Heart left ventricle (tissue), 16 donors: ENCODE measurements around the gene FAM184A. TPM values are rescaled to one million over a fixed set of nuclear protein-coding genes. Genes with fewer than 3 reads are reported as not detected.

ENCODE experiments used
- ATAC-seq, 4 donors: fragments of 200-7000 bp; cut with Tn5 transposase; one replicate each; pipeline ENCODE4 v1.9.1; 2020 to 2022; ENCODE audit warnings: moderate library complexity in 4 of 4, mild to moderate bottlenecking in 3 of 4, moderate number of reproducible peaks in 1 of 4
- DNase-seq, 5 donors: peaks; one replicate each; pipeline ENCODE4 v3.0.0-alpha.2; 2020
- H3K27ac ChIP-seq, 12 donors: fragments of 200-600 bp; sonication (generic) in 4 of 12; one replicate each; pipeline versions ENCODE4 v1.5.0 to v1.8.0; 2016 to 2022; ENCODE audit warnings: mild to moderate bottlenecking in 2 of 12
- H3K27me3 ChIP-seq, 9 donors: fragments of 200-600 bp; sonication (generic) in 2 of 9; one replicate each; pipeline versions ENCODE4 v1.5.1 to v1.8.0; 2016 to 2022; ENCODE audit warnings: mild to moderate bottlenecking in 3 of 9
- H3K36me3 ChIP-seq, 9 donors: fragments of 200-600 bp; sonication (generic) in 2 of 9; one replicate each; pipeline versions ENCODE4 v1.5.0 to v1.8.0; 2018 to 2022; ENCODE audit warnings: mild to moderate bottlenecking in 2 of 9
- H3K4me1 ChIP-seq, 12 donors: fragments of 200-600 bp; sonication (generic) in 4 of 12; one replicate each; pipeline versions ENCODE4 v1.5.0 to v1.8.0; 2016 to 2022; ENCODE audit warnings: mild to moderate bottlenecking in 3 of 12
- H3K4me3 ChIP-seq, 12 donors: fragments of 200-600 bp; sonication (generic) in 4 of 12; one replicate each; pipeline versions ENCODE4 v1.5.0 to v1.8.0; 2017 to 2022; ENCODE audit warnings: mild to moderate bottlenecking in 9 of 12, moderate library complexity in 4 of 12
- H3K9me3 ChIP-seq, 12 donors: fragments of 200-600 bp; sonication (generic) in 4 of 12; one replicate each; pipeline versions ENCODE4 v1.5.0 to v1.8.0; 2016 to 2022; ENCODE audit warnings: mild to moderate bottlenecking in 1 of 12
- CTCF ChIP-seq, 12 donors: fragments of 200-600 bp; sonication (generic) in 4 of 12; IDR thresholded peaks; one replicate each; pipeline versions ENCODE4 v1.5.0 to v1.8.0; 2018 to 2022; ENCODE audit warnings: antibody characterized with exemption in 12 of 12, mild to moderate bottlenecking in 5 of 12
- POLR2A ChIP-seq, 2 donors: fragments of 450-650 bp; IDR thresholded peaks; one replicate each; pipeline ENCODE4 v1.6.1; 2017; ENCODE audit warnings: antibody characterized with exemption in 2 of 2, mild to moderate bottlenecking in 2 of 2, moderate library complexity in 2 of 2
- WGBS, 4 donors: extraction: QIAGEN DNeasy Blood & Tissue Kit in 2 of 4; methylation state at CpG; one replicate each; pipeline versions ENCODE4 v1.1.5 to v1.1.7; 2013 to 2018; 5-methylcytosine and 5-hydroxymethylcytosine counted together
- intact Hi-C, 10 donors: fragments of 100-400 bp; cut with DNase I; formaldehyde crosslinking; loops; one replicate each; pipeline versions ENCODE4 v1.11.1 to v1.14.2; 2022
- polyA plus RNA-seq, 2 donors: library from polyadenylated mRNA; stranded (reverse); fragments of 200-250 nt; gene quantifications; one replicate each; pipeline ENCODE4 v1.2.3, GENCODE V29; 2013
- total RNA-seq, 9 donors: library from RNA; depleted of rRNA in 2 of 9; stranded (reverse); fragments of >200 nt in 2 of 9; fragmentation: NEBNext Ultra II Directional in 3 of 9; extraction: Animal tissue kit (Norgen Biotek cat#: 25700) in 3 of 9; gene quantifications; one replicate each; pipeline versions ENCODE4 v1.1.0 to v1.2.4, GENCODE V29; 2016 to 2023
- donor health status: ischemic (EF 13 %, LVEDD 7.1; RV severe dilation, severe dysfunction).
- donor health status: healthy with polysubstance abuse.
- donor health status: DM: no; HTN: yes; CAD: no.
- donor health status: DM: no; HTN: no; CAD: no.
- donor health status: ischemic (EF 25% LVEDD 6.9; RV normal size, moderate dysfunction).
- donor health status: ischemic (EF 25% LVEDD 5.7; RV mildly dilated, moderate dysfunction).
- donor health status: healthy.
- donor health status: DM: yes; HTN: yes; CAD: no.
- donor health status: ischemic (EF 35%, LVEDD 5.7; RV mildly dilated, moderate dysfunction).
- donor health status: nonischemic (EF 11% LVEDD 7.7; RV severe dilation, severe dysfunction).
- donor health status: DM: yes; HTN: yes; CAD: no.
- donor health status: PGD.
- donor health status: ischemic (EF 29% LVEDD 5.4; RV normal size, mild dysfunction).
- donor health status: nonischemic (EF 23%, LVEDD 6.1; RV moderate dilation, normal function).

The FAM184A gene
- total and polyA plus RNA-seq, 11 donors, result 0.16 to 1.1 (median 0.45) TPM

- Histone ChIP-seq H3K9me3 (no peaks in the 10 kb centered on the region), H3K4me3 (no peak overlapping the region), H3K36me3 (no peaks in the 10 kb centered on the region), H3K27me3 (no peaks in the 10 kb centered on the region), H3K4me1 (no peaks in the 10 kb centered on the region), H3K27ac (no peak overlapping the region)
- ATAC-seq, result no peak
- DNase-seq, result no peak
- intact Hi-C loops, result no loop called here
- TF ChIP-seq CTCF (IDR thresholded peaks at IDR 0.05), result no peak
- no peak for TF ChIP-seq POLR2A (IDR thresholded peaks at IDR 0.05)
- WGBS, 4 donors, result 87 to 96% (median 91%) methylated on average over 1 of the region's 1 CpG
Observed at GRCh38 chr6:119043265-119043664, 35.2 kb downstream of the FAM184A start.

- Histone ChIP-seq H3K4me3 (no peak overlapping the region), H3K4me1 (peaks cover 0 to 3% (median 0%) of the 10 kb centered on the region in 12 donors), H3K9me3 (no peaks in the 10 kb centered on the region), H3K36me3 (no peaks in the 10 kb centered on the region), H3K27me3 (no peaks in the 10 kb centered on the region), H3K27ac (no peak overlapping the region)
- DNase-seq (no peak), ATAC-seq (no peak)
- intact Hi-C loops, result no loop called here
- 76 to 88% (median 79%) methylated on average over 6 of the region's 6 CpGs for WGBS, 4 donors
- TF ChIP-seq CTCF (IDR thresholded peaks at IDR 0.05) (no peak), POLR2A (IDR thresholded peaks at IDR 0.05) (no peak)
Observed at GRCh38 chr6:119040636-119041035, 37.8 kb downstream of the FAM184A start.

GRCh38 chr6:119040229-119040628, 38.2 kb downstream of the FAM184A start:
- ATAC-seq (no peak), DNase-seq (no peak)
- no peak for TF ChIP-seq CTCF (IDR thresholded peaks at IDR 0.05)
- TF ChIP-seq POLR2A (IDR thresholded peaks at IDR 0.05), result no peak
- Histone ChIP-seq H3K4me3 (no peak overlapping the region), H3K9me3 (no peaks in the 10 kb centered on the region), H3K27ac (no peak overlapping the region), H3K4me1 (peaks cover 0 to 7% (median 1%) of the 10 kb centered on the region in 12 donors), H3K36me3 (no peaks in the 10 kb centered on the region), H3K27me3 (no peaks in the 10 kb centered on the region)
- WGBS, 4 donors, result 84 to 92% (median 89%) methylated on average over 8 of the region's 8 CpGs
- intact Hi-C loops, result no loop called here

GRCh38 chr6:119037941-119038623, 40.4 kb downstream of the FAM184A start:
- no peaks in the 10 kb centered on the region for H3K36me3 ChIP-seq
- WGBS, 4 donors, result 67 to 85% (median 78%) methylated on average over 4 of the region's 4 CpGs
- ATAC-seq, result no peak
- intact Hi-C loops, result no loop called here
- no peaks in the 10 kb centered on the region for H3K27me3 ChIP-seq
- no peak for DNase-seq
- H3K4me3 ChIP-seq, result no peak overlapping the region
- H3K9me3 ChIP-seq, result no peaks in the 10 kb centered on the region
- H3K4me1 ChIP-seq, result peaks cover 0 to 11% (median 3%) of the 10 kb centered on the region in 12 donors
- no peak for TF ChIP-seq CTCF (IDR thresholded peaks at IDR 0.05)
- TF ChIP-seq POLR2A (IDR thresholded peaks at IDR 0.05), result no peak
- no peak overlapping the region for H3K27ac ChIP-seq
